GM21381 (cell line): ENCODE measurements around the gene KICS2.
A peak's percentile ranks its signal among the peaks of the same experiment; 100 is the strongest.
"Not testable (repeated sequence)": the region's sequence is repeated elsewhere in the genome, so short reads cannot be mapped to it uniquely, and the experiment has no call there.

Source experiments
- ATAC-seq: cut with Tn5 transposase; IDR thresholded peaks from one replicate; pipeline ENCODE4 v1.9.1; 2021; ENCODE audit warnings: mild to moderate bottlenecking, moderate library complexity; ENCODE audit not compliant: unreplicated experiment

KICS2 gene

DNA sequence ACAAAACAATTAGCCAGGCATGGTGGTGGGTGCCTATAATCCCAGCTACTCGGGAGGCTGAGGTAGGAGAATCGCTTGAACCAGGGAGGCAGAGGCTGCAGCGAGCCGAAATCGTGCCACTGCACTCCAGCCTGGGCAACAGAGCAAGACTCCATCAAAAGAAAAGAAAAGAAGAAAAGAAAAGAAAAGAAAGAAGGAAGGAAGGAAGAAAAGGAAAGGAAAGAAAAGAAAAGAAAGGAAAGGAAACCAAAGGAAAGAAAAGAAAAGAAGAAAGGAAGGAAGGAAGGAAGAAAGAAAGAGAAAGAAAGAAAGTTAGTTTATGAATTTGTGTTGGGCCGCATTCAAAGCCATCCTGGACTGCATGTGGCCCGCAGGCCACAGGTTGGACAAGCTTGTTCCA, 4.5 kb downstream of the KICS2 start:
- not testable (repeated sequence) for ATAC-seq

DNA sequence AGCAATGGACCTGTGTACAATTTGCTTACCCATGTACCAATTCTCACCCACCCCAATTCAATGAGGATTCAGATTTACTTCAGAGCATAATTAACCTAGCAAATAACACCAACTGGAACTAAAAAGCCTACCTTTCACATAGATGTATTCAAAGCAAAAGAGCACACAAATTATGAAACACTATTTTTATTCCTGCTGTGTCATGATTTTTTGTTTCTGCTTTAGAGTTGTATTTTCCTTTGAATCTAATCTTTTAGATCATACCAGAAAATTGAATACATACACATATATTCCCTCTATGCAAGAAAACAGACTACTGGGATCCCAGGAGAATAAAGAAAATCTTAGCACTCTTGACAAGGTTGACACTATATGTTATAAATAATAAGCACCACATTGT, 5.9 kb downstream of the KICS2 start:
- no peak for ATAC-seq

DNA sequence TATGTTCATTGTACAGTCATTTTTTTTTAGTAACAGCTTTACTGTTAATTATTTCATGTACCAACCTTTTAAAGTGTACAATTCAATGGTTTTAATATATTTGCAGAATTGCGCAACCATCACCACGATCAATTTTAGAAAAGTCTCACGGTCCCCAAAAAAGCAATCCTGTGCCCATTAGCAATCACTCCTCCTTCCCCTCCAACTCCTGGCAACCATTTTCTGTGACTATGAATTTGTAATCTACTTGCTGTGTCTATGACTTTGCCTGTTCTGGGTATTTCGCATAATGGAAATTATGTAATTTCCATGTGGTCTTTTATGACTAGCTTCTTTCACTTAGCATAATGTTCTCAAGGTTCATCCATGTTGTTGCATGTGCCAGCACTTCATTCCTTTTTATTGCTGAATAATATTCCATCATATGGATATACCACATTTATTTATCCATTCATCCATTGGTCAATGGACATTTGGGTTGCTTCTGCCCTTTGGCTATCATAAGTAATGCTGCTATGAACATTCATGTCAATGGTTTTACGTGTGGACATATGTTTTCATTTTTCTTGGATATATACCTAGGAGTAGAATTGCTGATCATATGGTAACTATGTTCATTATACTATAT, 9.9 kb downstream of the KICS2 start:
- no peak for ATAC-seq

DNA sequence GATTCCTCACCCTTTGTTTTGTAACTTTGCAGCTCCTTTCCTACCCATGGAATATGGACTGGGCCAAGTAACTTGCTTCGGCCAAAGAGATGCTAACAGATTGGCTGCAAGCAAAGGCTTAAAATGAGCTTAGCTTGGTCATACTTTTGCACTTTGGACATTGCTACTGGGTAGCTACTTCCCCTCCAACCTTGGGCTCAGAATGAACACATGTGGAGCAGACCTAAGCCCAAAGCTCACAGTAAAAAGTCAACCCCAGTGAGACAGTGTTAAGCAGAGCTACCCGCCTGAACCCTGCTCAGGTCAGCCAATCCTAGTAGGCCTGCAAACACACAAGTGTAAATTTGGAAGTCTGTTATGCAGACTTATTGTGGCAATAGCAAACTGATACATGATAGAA, 14.6 kb downstream of the KICS2 start:
- ATAC-seq = no peak

DNA sequence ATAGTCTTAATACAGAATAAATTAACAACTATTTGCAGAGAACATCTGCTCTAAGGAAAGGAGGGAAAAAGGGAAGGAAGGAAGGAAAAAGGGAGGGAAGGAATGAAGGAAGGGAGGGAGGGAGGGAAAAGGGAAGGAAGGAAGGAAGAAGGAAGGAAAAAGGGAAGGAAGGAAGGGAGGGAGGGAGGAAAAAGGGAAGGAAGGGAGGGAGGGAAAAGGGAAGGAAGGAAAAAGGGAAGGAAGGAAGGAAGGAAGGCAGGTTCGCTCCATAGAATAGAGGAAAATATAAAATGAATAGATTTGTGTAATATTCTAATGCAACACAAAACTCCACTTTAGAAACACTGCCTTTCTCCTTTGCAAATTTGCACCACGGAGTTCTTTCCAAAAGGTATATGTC, 16.6 kb downstream of the KICS2 start:
- ATAC-seq = no peak

DNA sequence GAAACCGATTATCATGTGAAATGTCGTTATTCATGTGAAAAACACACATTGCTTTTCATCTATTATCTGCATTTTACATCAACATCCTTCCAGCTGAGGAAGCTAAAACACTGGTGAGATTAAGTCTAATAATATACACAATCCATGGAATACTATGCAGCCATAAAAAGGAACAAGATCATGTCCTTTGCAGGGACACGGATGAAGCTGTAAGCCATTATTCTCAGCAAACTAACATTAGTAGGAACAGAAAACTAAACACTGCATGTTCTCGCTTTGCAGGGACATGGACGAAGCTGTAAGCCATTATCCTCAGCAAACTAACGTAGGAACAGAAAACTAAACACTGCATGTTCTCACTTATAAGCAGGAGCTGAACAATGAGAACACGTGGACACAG, 18.3 kb downstream of the KICS2 start:
- ATAC-seq = no peak

DNA sequence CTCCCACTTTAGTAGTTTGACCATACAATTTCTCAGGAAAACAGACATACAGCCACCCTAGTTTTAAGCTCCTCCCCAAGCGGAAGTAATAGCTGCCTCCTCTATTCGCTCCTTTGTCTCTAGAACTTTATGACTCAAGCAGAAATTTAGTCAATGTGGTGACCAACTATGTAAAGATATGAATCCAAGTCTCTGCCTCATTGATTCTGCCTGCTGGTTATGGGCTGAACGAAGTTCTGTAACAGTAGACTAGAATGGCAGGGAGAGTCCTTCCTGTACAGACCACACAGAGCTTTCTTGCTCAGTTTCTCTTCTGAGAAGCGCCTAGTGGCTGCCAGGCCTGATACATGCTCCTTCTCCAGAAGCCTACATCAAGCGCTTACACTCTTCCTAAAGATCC, 19.1 kb downstream of the KICS2 start:
- no peak for ATAC-seq

- ATAC-seq = not testable (repeated sequence)
Observed at GRCh38 chr12:64195841-64196240, 26.3 kb downstream of the KICS2 start.

GRCh38 chr12:64194333-64195149, 27.6 kb downstream of the KICS2 start:
- no peak for ATAC-seq

- no peak for ATAC-seq
Observed at GRCh38 chr12:64193931-64194330, 28.2 kb downstream of the KICS2 start.

DNA sequence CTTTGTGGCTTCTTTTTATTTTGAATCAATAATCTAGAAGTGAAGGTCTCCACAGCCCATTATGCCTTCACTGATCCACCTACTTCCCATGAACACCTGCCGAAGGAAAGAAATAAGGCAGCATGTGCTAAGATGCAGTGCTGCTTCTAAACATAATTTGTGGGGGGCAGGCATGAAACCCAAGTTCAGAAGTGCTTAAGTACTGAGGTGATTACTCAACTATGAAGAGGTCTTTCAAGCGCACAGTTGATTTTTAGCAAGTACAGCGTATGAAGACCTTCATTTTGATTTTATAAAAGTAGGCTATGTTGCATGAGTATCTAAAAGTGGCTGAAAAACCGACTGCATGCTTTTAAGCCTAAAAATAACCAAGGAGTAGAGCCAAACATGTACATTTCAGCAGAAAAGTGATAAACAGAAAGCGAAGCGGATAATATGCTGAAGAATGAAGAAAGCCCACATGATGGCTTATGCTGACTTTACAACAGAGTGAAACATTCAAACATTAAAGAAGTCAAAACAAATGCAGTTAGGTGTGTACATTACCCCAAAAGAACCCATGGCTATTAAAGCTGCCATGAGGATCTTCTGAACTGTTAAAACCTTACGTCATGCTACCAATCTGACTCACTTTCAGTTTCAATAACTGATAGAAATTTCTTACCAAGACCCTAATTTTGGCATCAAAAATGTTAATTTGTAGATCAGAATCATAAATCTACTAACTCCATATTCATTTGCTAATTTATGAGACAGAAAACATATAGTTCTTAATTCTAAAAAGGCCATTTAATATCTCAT, 29.3 kb downstream of the KICS2 start:
- peak; percentile 86 for ATAC-seq

DNA sequence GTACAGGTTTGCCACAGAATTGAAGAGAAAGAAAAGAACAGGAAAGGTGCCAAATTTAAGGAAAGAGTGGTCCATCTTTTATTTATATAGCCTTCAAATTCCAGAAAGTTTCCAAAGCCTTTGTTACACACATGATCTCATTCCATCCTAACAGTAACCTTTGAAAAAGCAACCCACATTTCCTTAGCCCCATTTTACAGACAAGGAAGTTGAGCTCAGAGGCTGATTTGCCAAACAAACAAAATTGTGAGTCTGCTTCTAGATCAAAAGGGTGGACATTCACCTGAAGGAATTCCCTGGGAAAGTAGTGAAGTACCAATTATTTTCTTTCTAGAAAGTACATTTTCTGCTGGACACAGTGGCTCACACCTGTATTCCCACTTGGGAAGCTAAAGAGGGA, 32.0 kb downstream of the KICS2 start:
- no peak for ATAC-seq

GRCh38 chr12:64189530-64189929, 32.6 kb downstream of the KICS2 start:
- no peak for ATAC-seq

DNA sequence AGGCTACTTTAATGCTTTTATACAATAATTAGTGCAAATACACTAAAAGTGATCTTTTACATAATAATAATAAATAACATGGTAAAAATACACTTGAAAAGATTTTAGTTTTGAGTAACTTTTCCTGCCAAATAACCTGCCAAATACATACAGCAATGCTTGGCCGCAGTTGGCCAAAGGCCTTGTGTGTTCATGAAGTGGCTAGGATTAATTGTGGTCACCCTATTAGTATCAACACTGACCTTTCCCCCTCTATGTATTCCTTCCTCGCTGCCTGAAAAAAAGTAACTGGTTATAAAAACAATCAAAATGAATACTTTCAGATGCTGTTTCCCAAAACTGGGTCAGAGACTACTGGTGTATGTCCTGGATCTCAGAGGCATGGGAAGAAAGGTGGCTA, 34.3 kb downstream of the KICS2 start:
- ATAC-seq = no peak

DNA sequence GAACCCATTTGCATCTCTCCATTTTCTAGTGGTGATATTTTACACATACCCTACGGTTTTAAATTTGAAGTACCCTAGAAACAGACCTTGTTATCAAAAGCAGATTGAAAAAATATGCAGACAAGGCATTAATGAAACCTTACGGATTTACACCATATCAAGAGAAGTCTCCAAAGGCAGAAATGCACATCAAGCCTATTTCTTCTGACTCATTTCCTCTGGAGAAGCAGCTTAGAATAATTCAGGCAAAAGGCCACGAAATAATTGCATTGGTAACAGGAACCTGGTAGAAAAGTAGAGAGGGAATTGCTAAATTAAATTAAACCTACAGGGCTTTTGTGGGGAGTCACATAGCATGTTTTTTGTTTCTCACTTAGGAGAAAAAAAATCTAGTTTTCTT, 34.7 kb downstream of the KICS2 start:
- no peak for ATAC-seq

DNA sequence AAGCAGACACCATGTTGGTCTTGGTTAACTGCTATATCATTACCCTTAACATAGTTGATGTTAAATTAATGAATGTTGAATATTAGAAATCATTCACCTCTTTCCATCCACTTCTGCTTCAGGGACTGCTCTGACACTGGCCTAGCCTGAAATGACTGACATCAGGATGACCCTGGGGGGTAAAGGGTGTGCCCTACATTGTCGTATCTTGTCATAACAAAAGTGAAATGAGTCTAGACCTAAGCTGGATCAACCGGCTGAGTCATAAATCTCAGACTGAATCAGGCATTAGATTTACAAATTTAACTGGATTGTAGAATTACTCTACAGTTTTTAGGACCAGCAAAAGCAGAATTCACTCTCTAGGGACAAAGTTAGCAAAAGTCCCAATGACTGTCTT, 35.3 kb downstream of the KICS2 start:
- peak; percentile 95 for ATAC-seq

DNA sequence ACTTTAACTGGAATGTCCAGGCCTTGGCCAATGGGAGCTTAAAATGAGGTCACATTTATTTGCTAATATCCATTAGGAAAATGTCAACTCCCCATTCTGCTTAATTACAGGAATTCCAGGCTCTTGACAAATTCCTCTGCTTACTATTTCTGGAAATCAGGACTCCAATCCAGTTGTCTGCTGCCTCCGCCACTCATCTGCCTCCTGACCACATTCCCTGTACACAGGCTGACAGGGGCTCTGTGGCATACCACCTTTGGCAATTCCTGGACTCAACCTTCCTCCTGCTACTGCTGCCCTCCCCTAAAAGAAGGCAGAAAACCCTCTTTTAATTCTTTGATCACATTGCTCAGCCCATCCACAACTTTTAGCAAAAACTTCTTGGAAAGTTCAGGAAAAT, 37.9 kb downstream of the KICS2 start:
- no peak for ATAC-seq

DNA sequence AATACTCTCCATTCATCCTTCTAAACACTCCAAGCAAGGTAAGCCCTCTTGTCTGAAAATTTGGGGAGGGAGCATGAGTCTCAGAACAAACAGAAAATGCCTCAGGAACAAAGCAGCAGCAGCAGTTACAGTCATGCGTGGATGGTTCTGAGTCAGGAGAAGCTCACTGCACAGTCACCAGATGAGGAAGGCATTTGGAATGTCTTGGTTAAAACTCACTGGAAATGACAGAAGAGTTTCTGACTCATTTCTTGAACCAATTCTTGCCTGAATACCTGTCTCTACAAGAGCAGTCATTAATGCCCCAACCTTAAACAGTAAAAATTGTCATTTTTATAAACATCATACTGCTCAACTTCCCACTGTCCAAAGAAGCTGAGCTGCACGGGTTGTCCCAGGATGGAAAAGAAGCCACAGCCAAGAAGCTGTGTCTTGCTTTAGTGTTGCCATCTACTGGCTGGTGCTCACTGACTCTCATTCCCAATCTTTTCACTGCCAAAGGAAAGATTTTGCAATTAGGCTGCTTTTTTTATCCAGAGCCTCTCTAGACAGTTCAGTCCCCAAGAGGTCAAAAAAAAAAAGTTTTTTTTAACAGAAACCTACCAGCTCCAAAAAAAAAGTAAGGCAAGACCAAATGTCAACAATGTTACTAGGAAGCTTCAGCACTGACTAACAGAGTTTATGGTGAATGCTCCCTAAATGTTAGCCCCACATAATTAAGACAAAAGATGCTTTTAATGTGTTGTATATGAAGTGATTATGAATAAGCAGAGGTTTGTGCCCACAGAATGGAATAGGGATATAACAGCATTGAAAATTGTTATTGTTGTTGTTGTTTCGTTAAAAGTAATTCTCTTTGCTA, 40.4 kb downstream of the KICS2 start:
- no peak for ATAC-seq

GRCh38 chr12:64180951-64181350, 41.1 kb downstream of the KICS2 start:
- no peak for ATAC-seq

GRCh38 chr12:64178122-64178521, 44.0 kb downstream of the KICS2 start:
- no peak for ATAC-seq

GRCh38 chr12:64177001-64177400, 45.1 kb downstream of the KICS2 start:
- ATAC-seq = no peak
